ENCODE results near the gene TMEM106C.

Gene TMEM106C

GRCh38 chr12:47999816-48000215, 36.4 kb downstream of the TMEM106C start:
- no peak overlapping the region for H3K4me3 ChIP-seq (ENCODE audit: control insufficient read depth, low read depth, low read length)
- TF ChIP-seq CTCF (IDR thresholded peaks at IDR 0.05; ENCODE audit: control insufficient read depth, insufficient read depth, low read depth, low read length, missing control alignments), result no peak
- no peak for DNase-seq (ENCODE audit: low read depth)

- DNase-seq (ENCODE audit: low read depth), result peak; percentile 16
- peak overlapping the region; percentile 71 for H3K4me3 ChIP-seq (ENCODE audit: control insufficient read depth, low read depth, low read length)
These were observed 37.6 kb downstream of the TMEM106C start for GRCh38 chr12:48000878-48001504.

GRCh38 chr12:48001505-48002413, 38.4 kb downstream of the TMEM106C start:
- TF ChIP-seq CTCF (IDR thresholded peaks at IDR 0.05; ENCODE audit: control insufficient read depth, insufficient read depth, low read depth, low read length, missing control alignments), result no peak
- no peak for DNase-seq (ENCODE audit: low read depth)
- H3K4me3 ChIP-seq (ENCODE audit: control insufficient read depth, low read depth, low read length), result peak overlapping the region; percentile 71

More at GRCh38 chr12:48000878-48001504, 37.6 kb downstream of the TMEM106C start:
- no peak for TF ChIP-seq CTCF (IDR thresholded peaks at IDR 0.05; ENCODE audit: control insufficient read depth, insufficient read depth, low read depth, low read length, missing control alignments)

GRCh38 chr12:48002414-48002730, 39.0 kb downstream of the TMEM106C start:
- no peak for DNase-seq (ENCODE audit: low read depth)
- peak overlapping the region; percentile 71 for H3K4me3 ChIP-seq (ENCODE audit: control insufficient read depth, low read depth, low read length)
- no peak for TF ChIP-seq CTCF (IDR thresholded peaks at IDR 0.05; ENCODE audit: control insufficient read depth, insufficient read depth, low read depth, low read length, missing control alignments)

GRCh38 chr12:48002773-48003218, 39.4 kb downstream of the TMEM106C start:
- no peak for DNase-seq (ENCODE audit: low read depth)
- peak overlapping the region; percentile 8 for H3K4me3 ChIP-seq (ENCODE audit: control insufficient read depth, low read depth, low read length)
- TF ChIP-seq CTCF (IDR thresholded peaks at IDR 0.05; ENCODE audit: control insufficient read depth, insufficient read depth, low read depth, low read length, missing control alignments), result peak; percentile 11

- TF ChIP-seq CTCF (IDR thresholded peaks at IDR 0.05; ENCODE audit: control insufficient read depth, insufficient read depth, low read depth, low read length, missing control alignments), result no peak
- H3K4me3 ChIP-seq (ENCODE audit: control insufficient read depth, low read depth, low read length), result no peak overlapping the region
- no peak for DNase-seq (ENCODE audit: low read depth)
These were observed 40.0 kb downstream of the TMEM106C start for GRCh38 chr12:48003226-48004052.

Measured in AG09309 (cell line).